Stimulated activated CD8-positive, alpha-beta memory T cell treated with anti-CD3 and anti-CD28 coated beads, Interleukin-7, amount 100 ng/mL, for 48 hours (primary cell): ENCODE measurements around the gene PCDHB9.
"Not testable (repeated sequence)": the region's sequence is repeated elsewhere in the genome, so short reads cannot be mapped to it uniquely, and the experiment has no call there.

Source experiments
- DNase-seq, 2 donors: peaks; one replicate each; pipeline ENCODE4 v3.0.0-alpha.2; 2020; ENCODE audit warnings: low read depth in 1 of 2; ENCODE audit errors: extremely low read depth in 1 of 2

The PCDHB9 gene

GRCh38 chr5:141234109-141234667 is 47.2 kb downstream of the PCDHB9 start:
- no peak for DNase-seq

GRCh38 chr5:141235922-141236321 is 49.0 kb downstream of the PCDHB9 start:
- DNase-seq, result not testable (repeated sequence)

GRCh38 chr5:141236516-141237313 is 49.8 kb downstream of the PCDHB9 start:
- DNase-seq, result no peak
